BJ (cell line): ENCODE data around the gene FTL. TPM values are rescaled to one million over a fixed set of nuclear protein-coding genes. Genes with fewer than 3 reads are reported as not detected.

Source experiments
- CTCF ChIA-PET: fragments of 350-600 bp; formaldehyde crosslinking; extraction: SDS; loops from one replicate; lab custom pipeline; 2021; ENCODE audit warnings: antibody characterized with exemption, inconsistent platforms; lab: Yijun Ruan, JAX
- POLR2A ChIA-PET: fragments of 300-600 bp; sonication (Branson Sonifier 250); formaldehyde crosslinking; extraction: SDS; loops from one replicate; lab custom pipeline; 2021; ENCODE audit warnings: antibody characterized with exemption; lab: Charles Lee
- DNase-seq: peaks from one replicate; pipeline ENCODE4 v3.0.0-alpha.2; 2011; ENCODE audit warnings: low read depth
- H3K27me3 ChIP-seq: 2 replicates; pipeline ENCODE4 v1.6.0; 2011; ENCODE audit warnings: low read length; ENCODE audit not compliant: control insufficient read depth, insufficient read depth
- H3K36me3 ChIP-seq: 2 replicates; pipeline ENCODE4 v1.5.1; 2011; ENCODE audit warnings: low read length; ENCODE audit not compliant: control insufficient read depth, insufficient read depth
- H3K4me3 ChIP-seq: 2 replicates; pipeline ENCODE4 v1.5.1; 2011; ENCODE audit warnings: low read depth, mild to moderate bottlenecking, control low read depth, low read length
- CTCF ChIP-seq: IDR thresholded peaks from 2 replicates; pipeline ENCODE4 v1.5.1; 2011; ENCODE audit warnings: low read depth, mild to moderate bottlenecking, control low read depth, inconsistent platforms, low read length, moderate library complexity; ENCODE audit not compliant: insufficient read depth
- polyA plus RNA-seq: library from polyadenylated mRNA; depleted of rRNA; stranded (reverse); fragments of >200 nt; gene quantifications from 2 replicates; pipeline ENCODE4 v1.2.3, GENCODE V29; 2011

The FTL gene
- polyA plus RNA-seq, 1 experiment, result 3,340 TPM

GRCh38 chr19:48975947-48976847 lies 11.1 kb downstream of the FTL start:
- Histone ChIP-seq H3K36me3 (peaks cover 18% of the 10 kb centered on the region), H3K27me3 (no peaks in the 10 kb centered on the region), H3K4me3 (no peak overlapping the region)
- ChIA-PET CTCF (interaction anchor here (0.5 to 3.1 kb wide), 5 partner anchors 9 to 181 kb away, joined by 3 to 11 read pairs (median 5); partner anchors contain the start of genes GYS1, HSD17B14 and RUVBL2), POLR2A (interaction anchor here (0.6 kb wide), 1 partner anchor 180 kb away, joined by 8 read pairs; no protein-coding TSS in a partner anchor)
- DNase-seq, result no peak
- peak; percentile 17; the same call in 1 of the 2 replicates for TF ChIP-seq CTCF

GRCh38 chr19:48977061-48977460 lies 12.0 kb downstream of the FTL start:
- TF ChIP-seq CTCF, result no peak
- no peak overlapping the region for H3K4me3 ChIP-seq
- ChIA-PET CTCF (interaction anchor here (1.5 to 3.1 kb wide), 4 partner anchors 10 to 182 kb away, joined by 4 to 11 read pairs (median 8); partner anchors contain the start of genes GYS1 and RUVBL2), POLR2A (no interaction called here)
- DNase-seq, result no peak
- peaks cover 22% of the 10 kb centered on the region for H3K36me3 ChIP-seq
- no peaks in the 10 kb centered on the region for H3K27me3 ChIP-seq

- no peak for TF ChIP-seq CTCF
- CTCF ChIA-PET, result interaction anchor here (1.0 to 6.1 kb wide), 3 partner anchors 10 to 194 kb away, joined by 4 to 44 read pairs (median 7); partner anchors contain the start of genes GYS1 and RUVBL2
- POLR2A ChIA-PET, result no interaction called here
- Histone ChIP-seq H3K27me3 (no peaks in the 10 kb centered on the region), H3K4me3 (no peak overlapping the region), H3K36me3 (peaks cover 37% of the 10 kb centered on the region)
- no peak for DNase-seq
Observed at GRCh38 chr19:48982280-48982679, 17.2 kb downstream of the FTL start.

GRCh38 chr19:48985711-48986110 lies 20.6 kb downstream of the FTL start:
- ChIA-PET POLR2A (no interaction called here), CTCF (no interaction called here)
- H3K27me3 ChIP-seq, result no peaks in the 10 kb centered on the region
- no peak for DNase-seq
- no peak for TF ChIP-seq CTCF
- H3K4me3 ChIP-seq, result no peak overlapping the region
- peaks cover 47% of the 10 kb centered on the region for H3K36me3 ChIP-seq

GRCh38 chr19:48986211-48986610 lies 21.1 kb downstream of the FTL start:
- no peak for DNase-seq
- Histone ChIP-seq H3K4me3 (no peak overlapping the region), H3K36me3 (peaks cover 51% of the 10 kb centered on the region), H3K27me3 (no peaks in the 10 kb centered on the region)
- TF ChIP-seq CTCF, result no peak
- CTCF ChIA-PET, result interaction anchor here (1.8 kb wide), 1 partner anchor 16 kb away, joined by 5 read pairs; no protein-coding TSS in a partner anchor
- POLR2A ChIA-PET, result no interaction called here
